Fibroblast of lung (primary cell): ENCODE data around the gene NAP1L4. TPM values are rescaled to one million over a fixed set of nuclear protein-coding genes. Genes with fewer than 3 reads are reported as not detected.

Experiments used
- DNase-seq, 2 donors: peaks; one replicate each; pipeline versions ENCODE4 v3.0.0 to v3.0.0-alpha.2; 2010; ENCODE audit warnings: low read depth in 2 of 2
- H2AFZ ChIP-seq: 2 replicates; pipeline ENCODE4 v1.5.1; 2012; ENCODE audit warnings: low read length, control low read depth, inconsistent platforms
- H3K27ac ChIP-seq: 2 replicates; pipeline ENCODE4 v1.5.1; 2011; ENCODE audit warnings: low read length, control low read depth; ENCODE audit not compliant: insufficient read depth
- H3K27me3 ChIP-seq: 2 replicates; pipeline ENCODE4 v1.5.1; 2011; ENCODE audit warnings: mild to moderate bottlenecking, low read length; ENCODE audit not compliant: control insufficient read depth, insufficient read depth
- H3K36me3 ChIP-seq: 2 replicates; pipeline ENCODE4 v1.5.1; 2011; ENCODE audit warnings: low read length; ENCODE audit not compliant: control insufficient read depth, insufficient read depth
- H3K4me1 ChIP-seq: 2 replicates; pipeline ENCODE4 v1.5.1; 2011; ENCODE audit warnings: low read length; ENCODE audit not compliant: control insufficient read depth, insufficient read depth; ENCODE audit errors: extremely low read depth
- H3K4me2 ChIP-seq: 2 replicates; pipeline ENCODE4 v1.5.1; 2011; ENCODE audit warnings: low read length, control low read depth; ENCODE audit not compliant: insufficient read depth; ENCODE audit errors: extremely low read depth
- H3K4me3 ChIP-seq, 4 experiments: fragments of 200-600 bp in 1 of 4; sonication (generic) in 1 of 4; replicated peaks in 1 of 4; 2 replicates each; pipeline ENCODE4 v1.5.1; 2011 to 2016; ENCODE audit warnings: low read length in 4 of 4, low read depth in 3 of 4, mild to moderate bottlenecking in 3 of 4, control low read depth in 2 of 4, inconsistent platforms in 1 of 4, mixed read lengths in 1 of 4; ENCODE audit not compliant: insufficient read depth in 1 of 4; ENCODE audit errors: control extremely low read depth in 1 of 4
- H3K79me2 ChIP-seq: 2 replicates; pipeline ENCODE4 v1.5.1; 2012; ENCODE audit warnings: mild to moderate bottlenecking, low read length, inconsistent platforms; ENCODE audit not compliant: control insufficient read depth, insufficient read depth
- H3K9ac ChIP-seq: 2 replicates; pipeline ENCODE4 v1.5.1; 2011; ENCODE audit warnings: mild to moderate bottlenecking, low read length, control low read depth; ENCODE audit not compliant: insufficient read depth
- H3K9me3 ChIP-seq: 2 replicates; pipeline ENCODE4 v1.5.1; 2012; ENCODE audit warnings: low read depth, low read length; ENCODE audit not compliant: control insufficient read depth, insufficient read depth
- H4K20me1 ChIP-seq: 2 replicates; pipeline ENCODE4 v1.5.1; 2011; ENCODE audit warnings: low read length; ENCODE audit not compliant: control insufficient read depth, insufficient read depth; ENCODE audit errors: extremely low read depth
- CTCF ChIP-seq, 2 donors: IDR thresholded peaks in 1 of 2; conservative IDR thresholded peaks in 1 of 2; 1 replicate in 1 of 2; 2 replicates in 1 of 2; pipeline ENCODE4 v1.5.1; 2011 to 2012; ENCODE audit warnings: low read length in 2 of 2, control low read depth in 1 of 2, inconsistent platforms in 1 of 2, low read depth in 1 of 2, mild to moderate bottlenecking in 1 of 2
- EZH2 ChIP-seq: IDR thresholded peaks from 2 replicates; pipeline ENCODE4 v1.5.1; 2012; ENCODE audit warnings: low read length, control low read depth, mild to moderate bottlenecking; ENCODE audit errors: missing control alignments
- polyA minus RNA-seq: library from RNA; depleted of rRNA, polyadenylated mRNA; stranded (reverse); fragments of >200 nt; gene quantifications from 2 replicates; pipeline ENCODE4 v1.2.3, GENCODE V29; 2011; ENCODE audit warnings: low replicate concordance
- polyA plus RNA-seq, 2 donors: library from polyadenylated mRNA; depleted of rRNA in 1 of 2; stranded (reverse) in 1 of 2; unstranded in 1 of 2; fragments of >200 nt; gene quantifications; 2 replicates each; pipeline ENCODE4 v1.2.1, GENCODE V29; 2011 to 2012; ENCODE audit warnings: missing spikeins in 1 of 2
- total RNA-seq: library from RNA; depleted of rRNA; stranded (reverse); fragments of >200 nt; gene quantifications from 2 replicates; pipeline ENCODE4 v1.2.1, GENCODE V29; 2014

The NAP1L4 gene
- total RNA-seq (104 and 113 TPM in 2 replicates), polyA plus RNA-seq (79.5 and 95.9 TPM in 2 replicates), polyA minus RNA-seq (56.5 and 75.5 TPM in 2 replicates)
- polyA plus RNA-seq (2012): 85.1 and 98.2 TPM in 2 replicates

- H4K20me1 ChIP-seq: peaks cover 1% of the 10 kb centered on the region
- H3K9ac ChIP-seq: peak within 1 kb of the TSS; percentile 80
- H3K9me3 ChIP-seq: no peaks in the 10 kb centered on the region
- DNase-seq: peak; percentile 96
- H3K36me3 ChIP-seq: no peaks in the 10 kb centered on the region
- H3K79me2 ChIP-seq: peaks cover 44% of the 10 kb centered on the region
- peak within 1 kb of the TSS; percentile 36 for H2AFZ ChIP-seq
- TF ChIP-seq CTCF (conservative IDR thresholded peaks at IDR 0.05 in 1 of 2, IDR thresholded peaks at IDR 0.05 in 1 of 2; ENCODE audit: low read depth in 1 of 2, low read length in 2 of 2) (no peak), EZH2 (no peak)
- peak within 1 kb of the TSS; percentile 78 to 92 (median 86) for H3K4me3 ChIP-seq
- H3K27ac ChIP-seq: peak within 1 kb of the TSS; percentile 75
- no peaks in the 10 kb centered on the region for H3K4me1 ChIP-seq
- peak within 1 kb of the TSS; percentile 78 for H3K4me2 ChIP-seq
- H3K27me3 ChIP-seq: no peaks in the 10 kb centered on the region
Measured at GRCh38 chr11:2992234-2992996, at the start of gene NAP1L4. Gene NAP1L4, minus strand, starts transcription at chr11:2992329. Its CDS starts 13,109 bp downstream, at chr11:2979220.

GRCh38 chr11:3040881-3041280 is 48.8 kb upstream of the NAP1L4 start:
- no peak for DNase-seq
- H3K4me3 ChIP-seq: no peak overlapping the region
- peaks cover 34% of the 10 kb centered on the region for H3K36me3 ChIP-seq
- no peaks in the 10 kb centered on the region for H3K9me3 ChIP-seq
- no peaks in the 10 kb centered on the region for H3K27me3 ChIP-seq
- H3K27ac ChIP-seq: no peak overlapping the region
- no peak overlapping the region for H3K9ac ChIP-seq
- H2AFZ ChIP-seq: no peak overlapping the region
- no peak overlapping the region for H3K4me2 ChIP-seq
- peaks cover 10% of the 10 kb centered on the region for H3K4me1 ChIP-seq
- TF ChIP-seq EZH2 (no peak), CTCF (conservative IDR thresholded peaks at IDR 0.05 in 1 of 2, IDR thresholded peaks at IDR 0.05 in 1 of 2; ENCODE audit: low read depth in 1 of 2, low read length in 2 of 2) (no peak)
- H4K20me1 ChIP-seq: no peaks in the 10 kb centered on the region
- peaks cover 41% of the 10 kb centered on the region for H3K79me2 ChIP-seq

- H3K9me3 ChIP-seq: no peaks in the 10 kb centered on the region
- DNase-seq: no peak
- peaks cover under 1% of the 10 kb centered on the region for H3K4me1 ChIP-seq
- TF ChIP-seq EZH2 (no peak), CTCF (conservative IDR thresholded peaks at IDR 0.05 in 1 of 2, IDR thresholded peaks at IDR 0.05 in 1 of 2; ENCODE audit: low read depth in 1 of 2, low read length in 2 of 2) (no peak)
- H3K27me3 ChIP-seq: no peaks in the 10 kb centered on the region
- H3K4me3 ChIP-seq: no peak overlapping the region
- H4K20me1 ChIP-seq: no peaks in the 10 kb centered on the region
- no peak overlapping the region for H2AFZ ChIP-seq
- H3K9ac ChIP-seq: no peak overlapping the region
- H3K36me3 ChIP-seq: peaks cover 30% of the 10 kb centered on the region
- H3K4me2 ChIP-seq: no peak overlapping the region
- peaks cover 16% of the 10 kb centered on the region for H3K79me2 ChIP-seq
- no peak overlapping the region for H3K27ac ChIP-seq
Measured at GRCh38 chr11:3037945-3038271, 45.8 kb upstream of the NAP1L4 start.
